GM19438 (cell line): ENCODE data around the gene PIAS1.

Experiments used
- ATAC-seq: cut with Tn5 transposase; IDR thresholded peaks from one replicate; pipeline ENCODE4 v1.9.1; 2021; ENCODE audit warnings: low read depth; ENCODE audit not compliant: unreplicated experiment

PIAS1 gene

GRCh38 chr15:68061602-68062001 is 7.5 kb downstream of the PIAS1 start:
- no peak for ATAC-seq

GRCh38 chr15:68062214-68062613 is 8.1 kb downstream of the PIAS1 start:
- ATAC-seq, result no peak

- ATAC-seq, result no peak
Observed at GRCh38 chr15:68062946-68063465, 8.9 kb downstream of the PIAS1 start.

- no peak for ATAC-seq
Observed at GRCh38 chr15:68063606-68064005, 9.5 kb downstream of the PIAS1 start.

- ATAC-seq, result no peak
Observed at GRCh38 chr15:68073576-68074288, 19.6 kb downstream of the PIAS1 start.

- no peak for ATAC-seq
Observed at GRCh38 chr15:68075764-68076385, 21.8 kb downstream of the PIAS1 start.

GRCh38 chr15:68078365-68078764 is 24.2 kb downstream of the PIAS1 start:
- no peak for ATAC-seq

- ATAC-seq, result no peak
Observed at GRCh38 chr15:68080334-68080733, 26.2 kb downstream of the PIAS1 start.

GRCh38 chr15:68080783-68081182 is 26.7 kb downstream of the PIAS1 start:
- no peak for ATAC-seq

GRCh38 chr15:68081869-68082505 is 27.9 kb downstream of the PIAS1 start:
- no peak for ATAC-seq

GRCh38 chr15:68082735-68083134 is 28.6 kb downstream of the PIAS1 start:
- ATAC-seq, result no peak

GRCh38 chr15:68083463-68083862 is 29.3 kb downstream of the PIAS1 start:
- ATAC-seq, result no peak

GRCh38 chr15:68085052-68085451 is 30.9 kb downstream of the PIAS1 start:
- no peak for ATAC-seq

GRCh38 chr15:68091743-68092142 is 37.6 kb downstream of the PIAS1 start:
- no peak for ATAC-seq

- no peak for ATAC-seq
Observed at GRCh38 chr15:68096099-68096498, 42.0 kb downstream of the PIAS1 start.

- ATAC-seq, result no peak
Observed at GRCh38 chr15:68097029-68097428, 42.9 kb downstream of the PIAS1 start.

- no peak for ATAC-seq
Observed at GRCh38 chr15:68098465-68098864, 44.4 kb downstream of the PIAS1 start.

- ATAC-seq, result no peak
Observed at GRCh38 chr15:68100194-68100593, 46.1 kb downstream of the PIAS1 start.

GRCh38 chr15:68103603-68104002 is 49.5 kb downstream of the PIAS1 start:
- ATAC-seq, result no peak

GRCh38 chr15:68106656-68107055 is 52.5 kb downstream of the PIAS1 start:
- no peak for ATAC-seq

- ATAC-seq, result no peak
Observed at GRCh38 chr15:68107142-68107541, 53.0 kb downstream of the PIAS1 start.

GRCh38 chr15:68112706-68113105 is 58.6 kb downstream of the PIAS1 start:
- ATAC-seq, result no peak
